GM12891 (cell line): ENCODE data around the gene FAM222A.

ENCODE experiments used
- PAX5 ChIP-seq: IDR thresholded peaks from 2 replicates; pipeline ENCODE4 v1.6.1; 2011; ENCODE audit warnings: low read length, moderate library complexity, mild to moderate bottlenecking; ENCODE audit not compliant: insufficient read depth, severe bottlenecking
- POLR2A ChIP-seq: IDR thresholded peaks from 2 replicates; pipeline ENCODE4 v1.6.1; 2011; ENCODE audit warnings: low read depth, low read length, control low read depth
- POLR2AphosphoS5 ChIP-seq: IDR thresholded peaks from 2 replicates; pipeline ENCODE4 v1.6.1; 2011; ENCODE audit warnings: low read depth, low read length, control low read depth
- POU2F2 ChIP-seq: IDR thresholded peaks from 2 replicates; pipeline ENCODE4 v1.6.1; 2011; ENCODE audit warnings: low read depth, mild to moderate bottlenecking, control low read depth, low read length, moderate library complexity
- SPI1 ChIP-seq: IDR thresholded peaks from 2 replicates; pipeline ENCODE4 v1.6.1; 2011; ENCODE audit warnings: low read depth, low read length, control low read depth
- TAF1 ChIP-seq: IDR thresholded peaks from 2 replicates; pipeline ENCODE4 v1.6.1; 2011; ENCODE audit warnings: low read depth, low read length, control low read depth

- TF ChIP-seq POLR2AphosphoS5 (no peak), TAF1 (peak; percentile 53; the same call in 1 of the 2 replicates), POLR2A (no peak), SPI1 (no peak), PAX5 (no peak), POU2F2 (no peak)
These were observed at the start of gene FAM222A for GRCh38 chr12:109713187-109714070.
